Cardiac fibroblast (primary cell): Measurements from ENCODE around the gene POLR1D.

Source experiments
- DNase-seq, 2 donors: peaks; one replicate each; pipeline versions ENCODE4 v3.0.0 to v3.0.0-alpha.2; 2010; ENCODE audit warnings: low read depth in 2 of 2
- H3K4me3 ChIP-seq, 2 donors: replicated peaks in 1 of 2; 1 replicate in 1 of 2; 2 replicates in 1 of 2; pipeline ENCODE4 v1.5.1; 2011; ENCODE audit warnings: low read depth in 2 of 2, low read length in 2 of 2, mild to moderate bottlenecking in 2 of 2, moderate library complexity in 1 of 2
- CTCF ChIP-seq: IDR thresholded peaks from one replicate; pipeline ENCODE4 v1.5.1; 2011; ENCODE audit warnings: low read depth, mild to moderate bottlenecking, low read length, inconsistent platforms

The POLR1D gene

GRCh38 chr13:27643334-27644132 lies 21.8 kb downstream of the POLR1D start:
- TF ChIP-seq CTCF = no peak
- H3K4me3 ChIP-seq = no peak overlapping the region
- no peak for DNase-seq

GRCh38 chr13:27644302-27644701 lies 22.6 kb downstream of the POLR1D start:
- no peak overlapping the region for H3K4me3 ChIP-seq
- no peak for TF ChIP-seq CTCF
- peak; percentile 52 to 77 for DNase-seq

- DNase-seq = no peak
- no peak overlapping the region for H3K4me3 ChIP-seq
Measured at GRCh38 chr13:27650312-27650711, 28.6 kb downstream of the POLR1D start.

GRCh38 chr13:27654059-27654458 lies 32.4 kb downstream of the POLR1D start:
- no peak for TF ChIP-seq CTCF

More at GRCh38 chr13:27650312-27650711, 28.6 kb downstream of the POLR1D start:
- TF ChIP-seq CTCF = no peak

GRCh38 chr13:27654816-27655215 lies 33.1 kb downstream of the POLR1D start:
- H3K4me3 ChIP-seq = no peak overlapping the region
- DNase-seq = no peak
- no peak for TF ChIP-seq CTCF

More at GRCh38 chr13:27654059-27654458, 32.4 kb downstream of the POLR1D start:
- no peak for DNase-seq
- H3K4me3 ChIP-seq = no peak overlapping the region

GRCh38 chr13:27657724-27658123 lies 36.0 kb downstream of the POLR1D start:
- no peak for TF ChIP-seq CTCF
- no peak for DNase-seq
- H3K4me3 ChIP-seq = no peak overlapping the region
